CD4-positive, alpha-beta T cell (primary cell): ENCODE data around the gene NRGN. TPM values are rescaled to one million over a fixed set of nuclear protein-coding genes. Genes with fewer than 3 reads are reported as not detected.

Experiments used
- ATAC-seq: fragments of 200-7000 bp; cut with Tn5 transposase; one replicate; pipeline ENCODE4 v1.10.0; 2022; ENCODE audit warnings: mild to moderate bottlenecking; ENCODE audit not compliant: poor library complexity
- CTCF ChIA-PET: fragments of 350-600 bp; sonication (Branson Sonifier 250); formaldehyde crosslinking; loops from one replicate; lab custom pipeline; 2021; ENCODE audit warnings: antibody characterized with exemption, inconsistent platforms; lab: Charles Lee
- POLR2A ChIA-PET: fragments of 350-600 bp; sonication (Branson Sonifier 250); formaldehyde crosslinking; loops from one replicate; lab custom pipeline; 2021; ENCODE audit warnings: antibody characterized with exemption, inconsistent platforms; lab: Charles Lee
- DNase-seq, 14 experiments: peaks; one replicate each; pipeline ENCODE4 v3.0.0-alpha.2; 2013 to 2020; ENCODE audit warnings: mixed read lengths in 2 of 14
- H3K27ac ChIP-seq, 2 donors: one replicate each; pipeline versions ENCODE4 v1.5.1 to v1.7.0; 2013; ENCODE audit warnings: low read length in 2 of 2, low read depth in 1 of 2, mild to moderate bottlenecking in 1 of 2
- H3K27me3 ChIP-seq, 2 experiments: 1 replicate in 1 of 2; 2 replicates in 1 of 2; pipeline versions ENCODE4 v1.6.1 to v1.7.0; 2013; ENCODE audit warnings: low read length in 2 of 2, control low read depth in 1 of 2, mild to moderate bottlenecking in 1 of 2, moderate library complexity in 1 of 2; ENCODE audit not compliant: insufficient read depth in 2 of 2, control insufficient read depth in 1 of 2
- H3K36me3 ChIP-seq: one replicate; pipeline ENCODE4 v1.6.1; 2013; ENCODE audit warnings: low read length, control low read depth; ENCODE audit not compliant: insufficient read depth
- H3K4me1 ChIP-seq: one replicate; pipeline ENCODE4 v1.6.1; 2013; ENCODE audit warnings: low read length, control low read depth; ENCODE audit not compliant: insufficient read depth
- H3K4me3 ChIP-seq: one replicate; pipeline ENCODE4 v1.5.1; 2013; ENCODE audit warnings: mild to moderate bottlenecking, low read length, moderate library complexity
- H3K9me3 ChIP-seq, 2 experiments: 1 replicate in 1 of 2; 2 replicates in 1 of 2; pipeline versions ENCODE4 v1.6.1 to v1.7.0; 2013; ENCODE audit warnings: low read length in 2 of 2, mild to moderate bottlenecking in 2 of 2, control low read depth in 1 of 2, moderate library complexity in 1 of 2; ENCODE audit not compliant: control insufficient read depth in 1 of 2, insufficient read depth in 1 of 2
- H3K27ac Mint-ChIP-seq: one replicate; pipeline ENCODE4 v1.8.0; 2020; ENCODE audit warnings: mixed read lengths
- H3K27me3 Mint-ChIP-seq: one replicate; pipeline ENCODE4 v1.8.0; 2021; ENCODE audit warnings: mixed read lengths
- H3K36me3 Mint-ChIP-seq: one replicate; pipeline ENCODE4 v1.8.0; 2021; ENCODE audit warnings: low read depth, mixed read lengths
- H3K4me1 Mint-ChIP-seq: one replicate; pipeline ENCODE4 v1.8.0; 2021; ENCODE audit warnings: low read depth, mixed read lengths
- H3K4me3 Mint-ChIP-seq: one replicate; pipeline ENCODE4 v1.8.0; 2020; ENCODE audit warnings: mild to moderate bottlenecking, mixed read lengths
- H3K9me3 Mint-ChIP-seq: one replicate; pipeline ENCODE4 v1.8.0; 2020; ENCODE audit warnings: mixed read lengths
- intact Hi-C, 2 experiments: fragments of 100-400 bp; cut with DNase I in 1 of 2; cut with micrococcal nuclease in 1 of 2; formaldehyde crosslinking; loops; one replicate each; pipeline versions ENCODE4 v1.15.1 to v1.9.0; 2023 to 2025; cut with DNase I, micrococcal nuclease
- total RNA-seq, 174 experiments: library from RNA in 2 of 174; stranded (reverse) in 2 of 174; gene quantifications; one replicate each; pipeline ENCODE4 v1.2.3 and lab custom pipeline; 2021 to 2026
- TF ChIP-seq, protein P1 (sequence below): fragments of 200-600 bp; IDR thresholded peaks from one replicate; pipeline ENCODE4 v1.8.0; 2022; ENCODE audit warnings: antibody characterized with exemption, mild to moderate bottlenecking

The NRGN gene
- total RNA-seq, 2 experiments from 2014 or later: 0.84 to 1.4 TPM

DNA sequence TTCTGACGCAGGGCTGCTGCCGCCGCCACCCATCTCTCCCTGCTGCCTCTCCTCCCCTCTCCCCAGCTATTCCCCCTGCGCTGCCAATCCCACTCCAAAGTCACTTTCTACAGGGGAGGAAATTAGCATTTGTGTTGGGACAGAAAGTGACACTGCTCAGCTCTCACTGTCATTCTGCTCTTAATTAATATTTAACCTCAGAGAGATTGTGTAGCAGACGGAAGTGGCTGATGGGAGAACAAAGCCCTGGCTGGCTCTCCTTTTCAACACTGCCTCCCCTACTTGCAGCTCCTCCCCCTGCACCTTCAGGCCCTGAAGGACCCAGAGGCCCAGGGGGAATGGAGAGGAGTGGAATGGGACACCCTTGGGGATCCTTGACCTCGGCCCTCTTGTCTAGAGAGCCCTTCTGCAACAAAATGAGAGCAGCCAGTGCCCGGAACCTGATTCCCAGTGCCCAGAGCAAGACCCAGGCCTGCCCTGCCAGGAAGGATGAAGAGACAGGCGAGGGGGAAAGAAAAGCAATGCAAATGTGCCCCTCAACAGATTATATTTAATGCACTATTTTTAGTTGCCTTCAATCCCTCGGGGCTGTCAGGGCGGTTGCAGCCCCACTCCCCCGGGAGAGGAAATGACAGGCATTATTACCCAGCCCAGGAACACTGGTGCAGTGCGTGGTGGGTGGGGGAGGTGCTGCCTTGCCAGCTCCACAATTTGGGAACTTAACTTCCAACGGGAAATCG, 14.6 kb upstream of the NRGN start:
- TF ChIP-seq, protein P1, sequence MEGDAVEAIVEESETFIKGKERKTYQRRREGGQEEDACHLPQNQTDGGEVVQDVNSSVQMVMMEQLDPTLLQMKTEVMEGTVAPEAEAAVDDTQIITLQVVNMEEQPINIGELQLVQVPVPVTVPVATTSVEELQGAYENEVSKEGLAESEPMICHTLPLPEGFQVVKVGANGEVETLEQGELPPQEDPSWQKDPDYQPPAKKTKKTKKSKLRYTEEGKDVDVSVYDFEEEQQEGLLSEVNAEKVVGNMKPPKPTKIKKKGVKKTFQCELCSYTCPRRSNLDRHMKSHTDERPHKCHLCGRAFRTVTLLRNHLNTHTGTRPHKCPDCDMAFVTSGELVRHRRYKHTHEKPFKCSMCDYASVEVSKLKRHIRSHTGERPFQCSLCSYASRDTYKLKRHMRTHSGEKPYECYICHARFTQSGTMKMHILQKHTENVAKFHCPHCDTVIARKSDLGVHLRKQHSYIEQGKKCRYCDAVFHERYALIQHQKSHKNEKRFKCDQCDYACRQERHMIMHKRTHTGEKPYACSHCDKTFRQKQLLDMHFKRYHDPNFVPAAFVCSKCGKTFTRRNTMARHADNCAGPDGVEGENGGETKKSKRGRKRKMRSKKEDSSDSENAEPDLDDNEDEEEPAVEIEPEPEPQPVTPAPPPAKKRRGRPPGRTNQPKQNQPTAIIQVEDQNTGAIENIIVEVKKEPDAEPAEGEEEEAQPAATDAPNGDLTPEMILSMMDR: no peak
- Mint-ChIP-seq H3K27ac (no peak overlapping the region), H3K27me3 (peaks cover 41% of the 10 kb centered on the region), H3K9me3 (no peaks in the 10 kb centered on the region), H3K4me3 (no peak overlapping the region), H3K36me3 (no peaks in the 10 kb centered on the region), H3K4me1 (peaks cover 26% of the 10 kb centered on the region)
- no peak overlapping the region for H3K4me3 ChIP-seq
- H3K36me3 ChIP-seq: no peaks in the 10 kb centered on the region
- ChIA-PET POLR2A (no interaction called here), CTCF (interaction anchor here (0.8 to 1.3 kb wide), 2 partner anchors 21 to 33 kb away, joined by 3 to 4 read pairs; no protein-coding TSS in a partner anchor)
- no peak overlapping the region for H3K27ac ChIP-seq
- H3K27me3 ChIP-seq: peaks cover 0 to 4% of the 10 kb centered on the region in 2 experiments
- DNase-seq (no peak), ATAC-seq (no peak)
- peaks cover 11% of the 10 kb centered on the region for H3K4me1 ChIP-seq
- intact Hi-C loops: no loop called here
- no peaks in the 10 kb centered on the region for H3K9me3 ChIP-seq

DNA sequence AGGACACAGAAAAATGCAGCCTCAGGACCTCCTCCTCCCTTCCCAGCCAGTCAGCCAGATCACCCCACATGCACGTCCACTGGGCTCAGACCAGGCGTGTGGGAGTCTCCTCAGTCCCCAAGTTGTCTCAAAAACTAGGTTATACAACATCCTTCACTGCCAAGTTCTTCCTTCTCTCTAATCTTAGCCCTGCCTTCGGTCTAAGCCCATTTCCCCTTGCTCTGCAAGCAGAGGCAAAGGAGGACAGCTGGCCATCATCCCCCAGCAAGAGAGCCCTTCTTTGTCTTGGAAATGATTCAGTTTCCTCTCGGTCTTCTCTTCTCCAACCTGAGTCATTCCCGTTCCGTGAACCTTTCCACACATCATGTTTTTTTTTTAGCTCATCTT, 14.0 kb upstream of the NRGN start:
- Mint-ChIP-seq H3K27me3 (peaks cover 40% of the 10 kb centered on the region), H3K27ac (no peak overlapping the region), H3K9me3 (no peaks in the 10 kb centered on the region), H3K4me1 (peaks cover 26% of the 10 kb centered on the region), H3K36me3 (no peaks in the 10 kb centered on the region), H3K4me3 (no peak overlapping the region)
- CTCF ChIA-PET: interaction anchor here (1.3 kb wide), 1 partner anchor 21 kb away, joined by 4 read pairs; no protein-coding TSS in a partner anchor
- no peak for DNase-seq
- ATAC-seq: no peak
- H3K4me1 ChIP-seq: peaks cover 11% of the 10 kb centered on the region
- no peaks in the 10 kb centered on the region for H3K36me3 ChIP-seq
- H3K27me3 ChIP-seq: peaks cover 0 to 4% of the 10 kb centered on the region in 2 experiments
- no peaks in the 10 kb centered on the region for H3K9me3 ChIP-seq
- POLR2A ChIA-PET: no interaction called here
- TF ChIP-seq, protein P1: no peak
- intact Hi-C loops: no loop called here
- no peak overlapping the region for H3K4me3 ChIP-seq
- no peak overlapping the region for H3K27ac ChIP-seq

DNA sequence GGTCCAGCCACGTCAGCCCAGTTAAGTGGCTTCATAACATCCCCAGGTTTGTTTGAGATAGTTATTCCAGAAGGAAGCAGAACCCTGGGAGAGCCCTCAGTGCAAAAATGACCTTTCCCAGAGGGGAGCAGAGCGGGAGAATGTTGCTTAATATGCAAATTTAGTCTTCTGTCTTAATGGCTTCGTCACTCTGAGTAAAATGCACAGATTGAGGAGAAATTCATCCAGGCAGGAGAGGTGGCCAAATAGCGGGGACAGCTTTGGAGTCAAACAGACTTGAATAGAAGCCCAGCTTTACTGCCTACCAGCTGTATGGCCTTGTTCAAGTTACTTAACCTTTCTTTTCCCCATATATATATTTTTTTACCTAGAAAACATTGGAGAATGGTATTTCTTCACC, 12.3 kb upstream of the NRGN start:
- ChIA-PET POLR2A (interaction anchor here (1.1 kb wide), 1 partner anchor 19 kb away, joined by 5 read pairs; no protein-coding TSS in a partner anchor), CTCF (no interaction called here)
- peaks cover 29% of the 10 kb centered on the region for H3K27me3 Mint-ChIP-seq
- H3K4me3 Mint-ChIP-seq: no peak overlapping the region
- H3K27me3 ChIP-seq: peaks cover 0 to 4% of the 10 kb centered on the region in 2 experiments
- no peak overlapping the region for H3K27ac Mint-ChIP-seq
- TF ChIP-seq, protein P1: no peak
- no peaks in the 10 kb centered on the region for H3K36me3 ChIP-seq
- ATAC-seq (no peak), DNase-seq (no peak)
- intact Hi-C loops: no loop called here
- peaks cover 5% of the 10 kb centered on the region for H3K4me1 ChIP-seq
- no peaks in the 10 kb centered on the region for H3K36me3 Mint-ChIP-seq
- H3K27ac ChIP-seq: no peak overlapping the region
- H3K4me3 ChIP-seq: no peak overlapping the region
- no peaks in the 10 kb centered on the region for H3K9me3 ChIP-seq
- H3K4me1 Mint-ChIP-seq: peaks cover 19% of the 10 kb centered on the region
- no peaks in the 10 kb centered on the region for H3K9me3 Mint-ChIP-seq
